ENCODE measurements around the gene SCGB1C1.

DNA sequence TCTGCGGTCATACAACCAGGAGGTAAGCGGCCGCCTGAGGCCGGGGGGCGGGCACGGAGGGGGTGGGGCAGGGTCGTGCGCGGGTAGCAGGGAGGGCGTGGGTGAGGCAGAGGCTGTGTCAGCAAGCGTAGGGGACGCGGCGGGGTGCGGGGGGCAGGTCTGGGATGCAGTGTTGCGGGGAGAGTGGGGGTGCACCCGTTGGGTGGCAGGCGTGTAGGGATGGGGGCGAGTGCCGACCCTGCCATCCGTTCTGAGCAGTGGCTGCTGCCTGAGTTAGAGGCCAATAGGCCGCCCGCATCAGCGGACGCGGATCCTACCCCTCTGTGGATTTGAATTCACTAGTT lies 16.0 kb downstream of the SCGB1C1 start:
- TF ChIP-seq, protein P1, sequence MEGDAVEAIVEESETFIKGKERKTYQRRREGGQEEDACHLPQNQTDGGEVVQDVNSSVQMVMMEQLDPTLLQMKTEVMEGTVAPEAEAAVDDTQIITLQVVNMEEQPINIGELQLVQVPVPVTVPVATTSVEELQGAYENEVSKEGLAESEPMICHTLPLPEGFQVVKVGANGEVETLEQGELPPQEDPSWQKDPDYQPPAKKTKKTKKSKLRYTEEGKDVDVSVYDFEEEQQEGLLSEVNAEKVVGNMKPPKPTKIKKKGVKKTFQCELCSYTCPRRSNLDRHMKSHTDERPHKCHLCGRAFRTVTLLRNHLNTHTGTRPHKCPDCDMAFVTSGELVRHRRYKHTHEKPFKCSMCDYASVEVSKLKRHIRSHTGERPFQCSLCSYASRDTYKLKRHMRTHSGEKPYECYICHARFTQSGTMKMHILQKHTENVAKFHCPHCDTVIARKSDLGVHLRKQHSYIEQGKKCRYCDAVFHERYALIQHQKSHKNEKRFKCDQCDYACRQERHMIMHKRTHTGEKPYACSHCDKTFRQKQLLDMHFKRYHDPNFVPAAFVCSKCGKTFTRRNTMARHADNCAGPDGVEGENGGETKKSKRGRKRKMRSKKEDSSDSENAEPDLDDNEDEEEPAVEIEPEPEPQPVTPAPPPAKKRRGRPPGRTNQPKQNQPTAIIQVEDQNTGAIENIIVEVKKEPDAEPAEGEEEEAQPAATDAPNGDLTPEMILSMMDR (conservative IDR thresholded peaks at IDR 0.05; ENCODE audit: low read depth in 2 of 2): no peak
- TF ChIP-seq POLR2AphosphoS5 (IDR thresholded peaks at IDR 0.05; ENCODE audit: low read depth) (no peak), CREB1 (CRISPR knock-in tag; IDR thresholded peaks at IDR 0.05; ENCODE audit: low read depth) (no peak), EZH2 (IDR thresholded peaks at IDR 0.05; ENCODE audit: low read depth, unreplicated experiment) (no peak)
- TF ChIP-seq, protein P2, sequence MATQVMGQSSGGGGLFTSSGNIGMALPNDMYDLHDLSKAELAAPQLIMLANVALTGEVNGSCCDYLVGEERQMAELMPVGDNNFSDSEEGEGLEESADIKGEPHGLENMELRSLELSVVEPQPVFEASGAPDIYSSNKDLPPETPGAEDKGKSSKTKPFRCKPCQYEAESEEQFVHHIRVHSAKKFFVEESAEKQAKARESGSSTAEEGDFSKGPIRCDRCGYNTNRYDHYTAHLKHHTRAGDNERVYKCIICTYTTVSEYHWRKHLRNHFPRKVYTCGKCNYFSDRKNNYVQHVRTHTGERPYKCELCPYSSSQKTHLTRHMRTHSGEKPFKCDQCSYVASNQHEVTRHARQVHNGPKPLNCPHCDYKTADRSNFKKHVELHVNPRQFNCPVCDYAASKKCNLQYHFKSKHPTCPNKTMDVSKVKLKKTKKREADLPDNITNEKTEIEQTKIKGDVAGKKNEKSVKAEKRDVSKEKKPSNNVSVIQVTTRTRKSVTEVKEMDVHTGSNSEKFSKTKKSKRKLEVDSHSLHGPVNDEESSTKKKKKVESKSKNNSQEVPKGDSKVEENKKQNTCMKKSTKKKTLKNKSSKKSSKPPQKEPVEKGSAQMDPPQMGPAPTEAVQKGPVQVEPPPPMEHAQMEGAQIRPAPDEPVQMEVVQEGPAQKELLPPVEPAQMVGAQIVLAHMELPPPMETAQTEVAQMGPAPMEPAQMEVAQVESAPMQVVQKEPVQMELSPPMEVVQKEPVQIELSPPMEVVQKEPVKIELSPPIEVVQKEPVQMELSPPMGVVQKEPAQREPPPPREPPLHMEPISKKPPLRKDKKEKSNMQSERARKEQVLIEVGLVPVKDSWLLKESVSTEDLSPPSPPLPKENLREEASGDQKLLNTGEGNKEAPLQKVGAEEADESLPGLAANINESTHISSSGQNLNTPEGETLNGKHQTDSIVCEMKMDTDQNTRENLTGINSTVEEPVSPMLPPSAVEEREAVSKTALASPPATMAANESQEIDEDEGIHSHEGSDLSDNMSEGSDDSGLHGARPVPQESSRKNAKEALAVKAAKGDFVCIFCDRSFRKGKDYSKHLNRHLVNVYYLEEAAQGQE (IDR thresholded peaks at IDR 0.05; ENCODE audit: unreplicated experiment): no peak
